Stimulated activated CD4-positive, alpha-beta T cell treated with anti-CD3 and anti-CD28 coated beads, Interleukin-15, amount 100 ng/mL, for 48 hours (primary cell): ENCODE results near the gene MRAS.
"Not testable (repeated sequence)": the region's sequence is repeated elsewhere in the genome, so short reads cannot be mapped to it uniquely, and the experiment has no call there.

Experiments
- DNase-seq, 2 donors: peaks; one replicate each; pipeline ENCODE4 v3.0.0-alpha.2; 2020; ENCODE audit warnings: low read depth in 2 of 2

The MRAS gene

DNA sequence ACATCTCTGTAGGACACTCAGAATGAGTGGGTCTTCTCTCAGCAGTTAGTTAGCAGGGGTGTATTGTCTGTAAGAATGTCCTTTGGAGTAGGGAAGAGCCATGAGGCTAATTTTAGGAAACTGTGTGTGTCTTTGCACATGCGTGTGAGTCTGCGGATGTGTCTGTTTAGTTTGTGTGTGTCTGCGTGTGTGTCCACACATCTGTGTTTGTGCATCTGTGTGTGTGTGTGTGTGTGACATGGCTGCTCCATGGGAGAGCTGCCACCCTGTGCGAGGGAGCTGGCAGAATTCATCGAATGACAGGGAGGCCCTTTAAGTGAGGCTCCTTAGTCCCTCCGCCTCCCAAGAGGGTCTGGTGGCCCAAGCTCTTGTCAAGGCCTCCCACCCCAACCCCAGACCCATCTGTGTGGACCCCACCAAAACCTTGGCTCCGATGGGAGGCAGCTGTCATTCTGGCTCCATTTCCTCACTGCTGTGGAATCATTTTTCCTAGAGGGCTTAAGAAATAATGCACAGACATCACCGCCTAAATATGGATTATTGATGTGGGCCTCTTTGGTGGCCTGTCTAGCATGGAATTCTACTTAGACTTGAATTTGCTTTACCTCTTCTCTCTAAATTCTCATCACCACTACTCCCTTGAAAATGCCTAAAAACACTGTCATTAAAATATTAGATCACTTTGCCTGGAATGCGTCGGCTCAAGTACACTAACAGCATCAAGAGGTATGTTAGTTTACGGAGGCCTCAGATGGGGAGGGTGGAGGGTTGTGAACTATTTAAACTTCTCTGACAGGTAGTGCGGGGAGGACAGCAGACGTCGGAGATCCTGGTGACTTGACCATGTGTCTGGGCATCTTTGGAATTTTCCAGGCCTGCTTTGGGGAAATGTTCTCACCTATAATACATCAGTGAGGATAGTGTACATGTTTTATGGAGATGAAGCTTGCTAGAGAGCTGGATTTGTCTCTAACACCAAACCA is 95.4 kb downstream of the MRAS start:
- DNase-seq, result no peak

DNA sequence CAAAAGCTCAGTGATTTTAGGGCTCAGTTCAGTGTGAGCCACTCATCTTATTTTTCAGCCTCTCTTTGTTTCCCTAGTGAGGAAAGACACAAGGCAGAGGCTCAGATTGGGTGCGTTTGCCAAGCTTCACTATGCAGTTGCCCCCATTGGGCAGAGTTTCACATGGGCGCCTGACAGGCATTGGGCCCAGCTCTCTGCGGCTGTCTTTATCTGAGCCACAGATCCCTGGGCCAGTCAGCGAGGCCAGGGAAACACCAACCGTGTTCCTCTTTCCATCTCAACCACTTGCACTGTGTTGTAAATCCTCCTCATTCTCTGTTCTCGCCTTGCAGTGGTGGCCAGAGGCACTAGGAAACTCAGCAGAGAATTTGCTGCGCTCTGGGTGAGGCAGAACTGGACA is 96.9 kb downstream of the MRAS start:
- DNase-seq, result no peak

DNA sequence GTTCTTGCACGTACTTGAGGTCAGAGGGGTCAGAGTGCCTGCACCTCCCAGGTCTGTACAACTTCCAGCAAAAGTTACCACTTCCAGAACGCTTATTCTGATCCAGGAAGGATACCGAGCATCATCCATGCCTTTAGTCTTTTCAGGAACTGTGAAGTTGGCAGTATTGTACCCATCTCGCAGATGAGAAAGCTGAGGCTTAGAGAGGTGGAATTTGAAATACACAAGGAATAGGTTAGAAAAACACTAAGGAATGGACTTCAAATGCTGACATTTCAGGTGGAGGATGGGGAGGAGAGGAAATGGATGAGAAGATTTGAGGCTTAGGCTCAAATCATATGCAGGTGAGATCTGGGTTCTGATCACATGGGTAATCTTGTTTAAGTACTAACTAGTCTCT is 97.3 kb downstream of the MRAS start:
- no peak for DNase-seq

DNA sequence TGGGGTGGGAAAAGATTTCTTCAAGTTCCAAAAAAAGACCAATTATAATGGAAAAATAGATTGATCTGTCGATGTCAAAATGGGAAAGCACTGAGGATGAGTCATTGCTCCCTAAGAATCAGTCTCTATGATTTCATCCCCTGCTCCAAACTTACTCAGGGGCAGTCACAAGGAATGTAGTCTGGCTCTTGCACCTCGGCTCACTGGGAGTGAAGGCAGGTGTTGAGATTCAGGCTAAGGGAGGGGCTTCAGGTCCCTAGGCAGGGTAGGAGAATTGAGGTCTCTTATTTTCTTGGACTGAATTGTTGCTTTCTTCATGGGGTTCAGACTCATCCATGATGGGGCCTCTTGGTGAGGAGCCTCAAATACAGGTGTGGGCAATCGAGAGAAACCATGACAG is 100.3 kb downstream of the MRAS start:
- no peak for DNase-seq

DNA sequence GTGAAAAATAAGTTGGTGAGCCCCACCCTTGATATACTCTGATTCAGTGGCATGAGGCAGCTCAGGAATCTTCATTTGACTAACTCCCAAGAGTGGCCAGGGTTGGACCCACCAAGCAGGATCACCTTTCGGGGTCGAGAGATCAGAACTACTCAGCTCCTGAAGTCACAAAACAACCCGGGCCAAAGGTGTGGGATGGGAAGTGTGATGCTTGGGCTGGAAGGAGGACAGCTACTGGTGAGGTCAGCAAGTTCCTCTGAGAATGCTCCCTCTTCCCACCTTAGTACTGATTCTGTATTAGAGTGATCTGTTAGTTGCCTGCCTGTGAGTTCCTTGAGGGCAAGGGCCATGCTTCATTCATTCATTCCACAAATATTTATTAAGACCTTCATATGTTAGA is 101.1 kb downstream of the MRAS start:
- DNase-seq, result no peak

DNA sequence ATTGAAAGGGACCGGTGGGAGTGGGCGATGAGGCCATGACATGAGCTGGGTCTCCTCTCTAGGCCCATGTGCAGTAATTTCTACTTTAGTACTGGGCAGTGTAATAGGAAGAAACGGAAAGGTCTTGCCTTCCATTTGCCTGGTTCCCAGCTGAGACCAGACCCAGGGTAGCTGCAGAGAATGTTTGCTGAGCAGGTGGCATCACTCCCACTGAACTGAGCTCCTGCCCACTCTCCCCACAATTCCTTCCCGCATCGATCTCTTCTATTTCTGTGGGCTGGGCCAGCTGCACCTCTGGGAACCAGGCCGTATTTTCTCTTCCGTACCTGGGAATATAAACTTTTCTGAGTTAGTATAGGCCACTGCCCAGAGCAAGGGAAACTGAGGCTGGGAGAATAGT is 101.8 kb downstream of the MRAS start:
- DNase-seq, result no peak

DNA sequence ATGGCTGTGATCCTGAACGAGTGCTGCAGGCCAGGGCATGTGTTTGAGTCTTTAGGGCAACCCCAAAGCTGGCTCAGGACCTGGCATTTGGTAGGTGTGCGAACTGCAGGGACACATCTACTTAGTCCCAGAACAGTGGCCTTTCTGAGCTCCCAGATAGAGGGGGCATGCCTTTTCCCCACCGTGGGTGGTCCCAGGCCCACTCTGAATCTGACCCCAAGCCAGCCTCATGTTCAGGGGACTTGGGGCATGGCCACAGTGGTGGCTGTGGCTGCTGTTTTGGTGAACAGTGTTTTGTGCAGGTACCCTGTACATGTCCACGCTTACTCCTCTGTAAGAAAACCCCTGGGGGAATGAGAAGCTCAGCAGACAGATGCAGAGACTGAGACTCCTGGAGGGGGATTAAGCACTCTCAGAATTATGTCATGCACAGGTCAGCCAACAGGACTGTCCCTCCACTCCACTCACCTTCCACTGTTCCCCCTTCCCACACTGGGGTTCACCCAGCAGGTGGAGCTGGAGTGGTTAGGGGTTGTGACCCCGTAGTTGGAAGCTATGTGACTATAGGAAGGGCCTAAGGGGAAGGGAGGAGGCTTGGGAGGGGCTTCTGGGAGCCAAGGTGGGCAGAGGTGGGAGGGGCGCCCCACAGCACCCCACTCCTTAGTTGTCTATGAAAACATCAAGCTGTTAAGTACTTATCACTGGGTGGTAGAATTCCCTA is 102.5 kb downstream of the MRAS start:
- no peak for DNase-seq

DNA sequence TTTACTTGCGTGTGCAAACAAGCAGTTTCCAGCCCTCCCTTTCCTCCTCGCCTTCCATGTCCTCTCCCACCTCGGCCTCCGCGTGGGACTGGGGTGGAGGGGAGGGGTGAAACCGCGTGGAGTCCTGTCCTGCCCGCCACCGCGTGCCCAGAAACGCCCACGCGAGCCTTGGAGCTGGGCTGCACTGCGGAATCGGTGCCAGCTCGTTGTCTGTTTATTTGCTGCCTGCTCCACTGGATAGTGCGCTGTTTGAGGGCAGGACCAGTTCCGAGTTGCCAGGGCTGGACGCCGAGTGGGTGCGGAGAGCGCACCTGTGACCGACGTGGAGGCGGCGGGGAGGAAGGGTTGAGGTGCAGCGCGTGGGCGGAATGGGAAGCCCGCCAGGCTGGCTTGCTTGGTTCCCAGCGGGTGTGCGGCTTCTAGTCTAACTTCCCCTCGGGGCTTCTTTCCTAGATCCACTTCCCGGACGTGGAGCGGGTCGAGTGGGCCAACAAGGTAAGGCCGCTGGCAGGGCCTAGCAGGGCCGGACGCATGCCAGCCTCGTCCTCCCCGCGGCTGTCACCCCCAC is 103.3 kb downstream of the MRAS start:
- no peak for DNase-seq

DNA sequence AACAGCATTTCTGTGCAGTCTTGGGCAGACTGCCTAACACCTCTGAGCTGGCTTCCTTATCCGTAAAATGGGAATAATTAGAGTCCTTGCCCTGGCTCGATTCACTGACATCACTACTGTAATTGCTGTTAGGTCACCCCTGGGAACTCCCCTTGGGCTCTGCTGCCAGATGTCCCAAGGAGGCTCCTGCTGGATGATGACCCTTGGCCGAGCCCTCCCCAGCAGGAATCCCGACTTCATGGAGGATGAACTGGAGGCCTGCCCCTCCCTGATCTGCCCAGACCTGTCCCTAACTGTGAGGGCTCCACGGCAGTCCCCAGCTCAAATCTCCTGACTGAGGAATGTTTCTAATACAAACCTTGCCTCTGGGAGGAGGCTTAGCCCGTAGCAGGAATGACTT is 104.1 kb downstream of the MRAS start:
- DNase-seq, result no peak

DNA sequence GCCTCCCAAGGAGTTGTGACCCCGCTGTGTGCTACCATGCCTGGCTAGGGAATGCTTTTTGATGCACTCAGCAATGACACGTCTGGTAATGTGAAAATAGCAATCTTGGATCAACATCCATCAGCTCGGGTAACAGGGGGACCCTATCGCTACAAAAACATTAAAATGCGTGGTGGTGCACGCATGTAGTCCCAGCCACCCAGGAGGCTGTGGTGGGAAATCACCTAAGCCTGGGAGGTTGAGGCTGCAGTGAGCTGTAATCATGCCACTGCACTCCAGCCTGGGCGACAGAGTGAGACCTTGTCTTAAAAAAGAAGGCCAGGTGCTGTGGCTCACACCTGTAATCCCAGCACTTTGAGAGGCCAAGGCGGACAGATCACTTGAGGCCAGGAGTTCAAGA is 105.6 kb downstream of the MRAS start:
- DNase-seq, result not testable (repeated sequence)
